Activated naive CD8-positive, alpha-beta T cell treated with anti-CD3 and anti-CD28 coated beads, Interleukin-2, amount 10 ng/mL, durations not matched to agents 7 days and 5 days (primary cell): ENCODE measurements around the gene HS6ST3. TPM values are rescaled to one million over a fixed set of nuclear protein-coding genes. Genes with fewer than 3 reads are reported as not detected.
"Not testable (repeated sequence)": the region's sequence is repeated elsewhere in the genome, so short reads cannot be mapped to it uniquely, and the experiment has no call there.

Source experiments
- ATAC-seq: fragments of 150-1000 bp; cut with Tn5 transposase; one replicate; pipeline ENCODE4 v1.10.0; 2021; ENCODE audit warnings: low read depth, moderate library complexity
- POLR2A ChIA-PET: fragments of 350-600 bp; sonication (Branson Sonifier 250); formaldehyde crosslinking; loops from one replicate; lab custom pipeline; 2021; ENCODE audit warnings: antibody characterized with exemption; lab: Charles Lee
- DNase-seq: peaks from one replicate; pipeline ENCODE4 v3.0.0; 2021
- H3K27ac Mint-ChIP-seq: one replicate; pipeline ENCODE4 v1.8.0; 2022; ENCODE audit warnings: mild to moderate bottlenecking, mixed read lengths
- H3K27me3 Mint-ChIP-seq: one replicate; pipeline ENCODE4 v1.8.0; 2022; ENCODE audit warnings: mild to moderate bottlenecking, moderate library complexity, mixed read lengths
- H3K36me3 Mint-ChIP-seq: one replicate; pipeline ENCODE4 v1.8.0; 2021; ENCODE audit warnings: mild to moderate bottlenecking, mixed read lengths
- H3K4me1 Mint-ChIP-seq: one replicate; pipeline ENCODE4 v1.8.0; 2021; ENCODE audit warnings: mixed read lengths
- H3K4me3 Mint-ChIP-seq: one replicate; pipeline ENCODE4 v1.8.0; 2022; ENCODE audit warnings: mild to moderate bottlenecking, moderate library complexity, mixed read lengths
- H3K9me3 Mint-ChIP-seq: one replicate; pipeline ENCODE4 v1.8.0; 2021; ENCODE audit warnings: mixed read lengths
- total RNA-seq, 2 experiments: library from RNA; stranded (reverse); gene quantifications; one replicate each; pipeline ENCODE4 v1.2.3, GENCODE V29; 2021

HS6ST3 gene
- not detected for total RNA-seq

GRCh38 chr13:96089749-96090239, at the start of gene HS6ST3:
TSS of gene HS6ST3 (plus strand) at chr13:96090107.
- H3K27ac Mint-ChIP-seq: no peak within 1 kb of the TSS
- no peaks in the 10 kb centered on the region for H3K4me1 Mint-ChIP-seq
- DNase-seq (no peak), ATAC-seq (no peak)
- no peaks in the 10 kb centered on the region for H3K9me3 Mint-ChIP-seq
- POLR2A ChIA-PET: no interaction called here
- H3K36me3 Mint-ChIP-seq: no peaks in the 10 kb centered on the region
- H3K4me3 Mint-ChIP-seq: peak within 1 kb of the TSS; percentile 36
- peaks cover 39% of the 10 kb centered on the region for H3K27me3 Mint-ChIP-seq

- no peak for DNase-seq
- POLR2A ChIA-PET: no interaction called here
- Mint-ChIP-seq H3K36me3 (no peaks in the 10 kb centered on the region), H3K27me3 (no peaks in the 10 kb centered on the region), H3K27ac (no peak overlapping the region), H3K4me1 (no peaks in the 10 kb centered on the region), H3K9me3 (peaks cover 1% of the 10 kb centered on the region), H3K4me3 (no peak overlapping the region)
- ATAC-seq: no peak
These were observed 48.4 kb upstream of the HS6ST3 start for GRCh38 chr13:96041326-96042110.

- H3K27ac Mint-ChIP-seq: no peak overlapping the region
- ATAC-seq (no peak), DNase-seq (no peak)
- no peaks in the 10 kb centered on the region for H3K27me3 Mint-ChIP-seq
- no peaks in the 10 kb centered on the region for H3K4me1 Mint-ChIP-seq
- POLR2A ChIA-PET: no interaction called here
- H3K36me3 Mint-ChIP-seq: no peaks in the 10 kb centered on the region
- no peak overlapping the region for H3K4me3 Mint-ChIP-seq
- peaks cover 1% of the 10 kb centered on the region for H3K9me3 Mint-ChIP-seq
These were observed 45.7 kb upstream of the HS6ST3 start for GRCh38 chr13:96044238-96044637.

- not testable (repeated sequence) for H3K4me1 Mint-ChIP-seq, H3K4me3 Mint-ChIP-seq, H3K9me3 Mint-ChIP-seq, H3K27ac Mint-ChIP-seq, DNase-seq, ATAC-seq, H3K27me3 Mint-ChIP-seq, H3K36me3 Mint-ChIP-seq
- POLR2A ChIA-PET: interaction anchor here (0.6 kb wide), 1 partner anchor 20 kb away, joined by 3 read pairs; no protein-coding TSS in a partner anchor
These were observed 43.3 kb upstream of the HS6ST3 start for GRCh38 chr13:96046449-96047126.

GRCh38 chr13:96050955-96051354, 39.0 kb upstream of the HS6ST3 start:
- H3K36me3 Mint-ChIP-seq, H3K27ac Mint-ChIP-seq, H3K9me3 Mint-ChIP-seq, POLR2A ChIA-PET, H3K4me1 Mint-ChIP-seq, DNase-seq, ATAC-seq, H3K4me3 Mint-ChIP-seq: not testable (repeated sequence)
- peaks cover 21% of the 10 kb centered on the region for H3K27me3 Mint-ChIP-seq

- H3K36me3 Mint-ChIP-seq, POLR2A ChIA-PET, H3K27ac Mint-ChIP-seq, ATAC-seq, H3K4me3 Mint-ChIP-seq, H3K4me1 Mint-ChIP-seq, DNase-seq, H3K9me3 Mint-ChIP-seq: not testable (repeated sequence)
- H3K27me3 Mint-ChIP-seq: peaks cover 21% of the 10 kb centered on the region
These were observed 38.4 kb upstream of the HS6ST3 start for GRCh38 chr13:96051491-96051890.

- ATAC-seq, H3K36me3 Mint-ChIP-seq, H3K4me1 Mint-ChIP-seq, H3K4me3 Mint-ChIP-seq, H3K27ac Mint-ChIP-seq, H3K9me3 Mint-ChIP-seq, DNase-seq, POLR2A ChIA-PET: not testable (repeated sequence)
- peaks cover 21% of the 10 kb centered on the region for H3K27me3 Mint-ChIP-seq
These were observed 38.0 kb upstream of the HS6ST3 start for GRCh38 chr13:96051946-96052345.

- H3K27ac Mint-ChIP-seq: no peak overlapping the region
- peaks cover 2% of the 10 kb centered on the region for H3K4me1 Mint-ChIP-seq
- DNase-seq: no peak
These were observed 37.3 kb upstream of the HS6ST3 start for GRCh38 chr13:96052656-96053002.

GRCh38 chr13:96053003-96053703, 36.8 kb upstream of the HS6ST3 start, which contains the start of gene UGGT2:
TSS of gene UGGT2 (minus strand) at chr13:96053401. CDS start at chr13:96053312, 89 bp downstream.
- Mint-ChIP-seq H3K4me3 (peak within 1 kb of the TSS; percentile 71), H3K4me1 (peaks cover 2% of the 10 kb centered on the region), H3K9me3 (peaks cover 1% of the 10 kb centered on the region), H3K36me3 (no peaks in the 10 kb centered on the region), H3K27me3 (peaks cover 21% of the 10 kb centered on the region), H3K27ac (no peak within 1 kb of the TSS)
- POLR2A ChIA-PET: no interaction called here
- ATAC-seq (no peak), DNase-seq (no peak)

More at GRCh38 chr13:96052656-96053002, 37.3 kb upstream of the HS6ST3 start:
- POLR2A ChIA-PET: no interaction called here
- peaks cover 21% of the 10 kb centered on the region for H3K27me3 Mint-ChIP-seq
- peak overlapping the region; percentile 71 for H3K4me3 Mint-ChIP-seq
- H3K9me3 Mint-ChIP-seq: peaks cover 1% of the 10 kb centered on the region
- ATAC-seq: no peak
- no peaks in the 10 kb centered on the region for H3K36me3 Mint-ChIP-seq

- POLR2A ChIA-PET: no interaction called here
- Mint-ChIP-seq H3K9me3 (no peaks in the 10 kb centered on the region), H3K4me1 (no peaks in the 10 kb centered on the region), H3K4me3 (no peak overlapping the region), H3K36me3 (no peaks in the 10 kb centered on the region), H3K27me3 (no peaks in the 10 kb centered on the region), H3K27ac (no peak overlapping the region)
- ATAC-seq: no peak
- no peak for DNase-seq
These were observed 24.1 kb upstream of the HS6ST3 start for GRCh38 chr13:96065849-96066248.

- DNase-seq: no peak
- Mint-ChIP-seq H3K9me3 (peaks cover 2% of the 10 kb centered on the region), H3K36me3 (no peaks in the 10 kb centered on the region), H3K27me3 (no peaks in the 10 kb centered on the region), H3K4me3 (no peak overlapping the region), H3K4me1 (no peaks in the 10 kb centered on the region), H3K27ac (no peak overlapping the region)
- POLR2A ChIA-PET: no interaction called here
- ATAC-seq: no peak
These were observed 21.2 kb upstream of the HS6ST3 start for GRCh38 chr13:96068729-96069128.

- ATAC-seq (no peak), DNase-seq (no peak)
- POLR2A ChIA-PET: no interaction called here
- Mint-ChIP-seq H3K27me3 (no peaks in the 10 kb centered on the region), H3K4me1 (no peaks in the 10 kb centered on the region), H3K4me3 (no peak overlapping the region), H3K9me3 (peaks cover 2% of the 10 kb centered on the region), H3K36me3 (no peaks in the 10 kb centered on the region), H3K27ac (no peak overlapping the region)
These were observed 18.4 kb upstream of the HS6ST3 start for GRCh38 chr13:96071504-96071903.

GRCh38 chr13:96072392-96072791, 17.5 kb upstream of the HS6ST3 start:
- Mint-ChIP-seq H3K4me3 (no peak overlapping the region), H3K27ac (no peak overlapping the region), H3K4me1 (no peaks in the 10 kb centered on the region), H3K27me3 (no peaks in the 10 kb centered on the region), H3K36me3 (no peaks in the 10 kb centered on the region), H3K9me3 (peaks cover 2% of the 10 kb centered on the region)
- DNase-seq: no peak
- POLR2A ChIA-PET: no interaction called here
- ATAC-seq: no peak
